Stimulated activated effector memory CD8-positive, alpha-beta T cell treated with anti-CD3 and anti-CD28 coated beads, Interleukin-12 subunit alpha, Interleukin-12 subunit beta, amount 100 ng/mL, for 72 hours (primary cell): Measurements from ENCODE around the gene ALKBH8.

Source experiments
- ATAC-seq: fragments of 150-1000 bp; cut with Tn5 transposase; 2 replicates; pipeline ENCODE4 v1.10.0; 2021
- DNase-seq, 2 donors: peaks; one replicate each; pipeline ENCODE4 v3.0.0; 2021 to 2022; ENCODE audit warnings: low spot score in 2 of 2
- H3K27ac Mint-ChIP-seq: one replicate; pipeline ENCODE4 v1.8.0; 2022; ENCODE audit warnings: mild to moderate bottlenecking, mixed read lengths
- H3K36me3 Mint-ChIP-seq: one replicate; pipeline ENCODE4 v1.8.0; 2022; ENCODE audit warnings: mild to moderate bottlenecking, mixed read lengths
- H3K4me1 Mint-ChIP-seq: one replicate; pipeline ENCODE4 v1.8.0; 2022; ENCODE audit warnings: mixed read lengths
- H3K4me3 Mint-ChIP-seq: one replicate; pipeline ENCODE4 v1.8.0; 2022; ENCODE audit warnings: mild to moderate bottlenecking, mixed read lengths
- H3K9me3 Mint-ChIP-seq: one replicate; pipeline ENCODE4 v1.8.0; 2022; ENCODE audit warnings: mixed read lengths

The ALKBH8 gene

DNA sequence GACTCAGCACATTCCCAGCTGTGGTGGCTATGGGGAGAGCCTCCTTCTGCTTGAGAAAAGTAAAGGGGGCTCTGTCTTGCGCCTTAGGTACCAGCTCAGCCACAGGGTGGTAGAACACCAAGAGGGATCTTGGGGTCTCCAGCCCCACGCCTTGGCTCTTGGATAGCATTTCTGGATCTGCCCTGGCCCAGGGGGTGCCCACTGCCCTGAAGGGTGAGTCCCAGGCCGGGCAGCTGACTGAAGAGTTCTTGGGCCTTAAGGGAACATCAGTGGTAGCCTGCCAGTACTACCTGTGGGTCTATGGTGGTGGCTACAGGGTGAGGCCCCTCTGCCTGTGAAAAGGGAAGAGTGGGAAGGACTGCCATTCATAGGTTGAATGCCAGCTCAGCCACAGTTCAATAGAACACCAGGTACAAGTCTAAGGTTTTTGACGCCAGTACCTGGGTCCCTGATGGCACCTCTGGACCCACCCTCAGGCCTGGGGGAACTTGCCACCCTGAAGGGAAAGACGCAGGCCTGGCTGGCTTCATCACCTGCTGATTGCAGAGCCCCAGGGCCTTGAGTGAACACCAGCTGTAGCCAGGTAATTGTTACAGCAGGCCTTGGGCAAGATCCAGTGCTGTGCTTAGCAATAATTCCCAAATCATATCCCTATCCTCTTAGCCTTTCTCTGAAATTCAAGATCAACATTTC lies 111.8 kb downstream of the ALKBH8 start:
- ATAC-seq (no peak), DNase-seq (no peak)
- H3K4me1 Mint-ChIP-seq, result peaks cover 30% of the 10 kb centered on the region
- H3K4me3 Mint-ChIP-seq, result no peak overlapping the region
- H3K27ac Mint-ChIP-seq, result peak overlapping the region; percentile 30
- no peaks in the 10 kb centered on the region for H3K9me3 Mint-ChIP-seq
- H3K36me3 Mint-ChIP-seq, result peaks cover 72% of the 10 kb centered on the region
